ENCODE measurements around the gene CD58.

CD58 gene

DNA sequence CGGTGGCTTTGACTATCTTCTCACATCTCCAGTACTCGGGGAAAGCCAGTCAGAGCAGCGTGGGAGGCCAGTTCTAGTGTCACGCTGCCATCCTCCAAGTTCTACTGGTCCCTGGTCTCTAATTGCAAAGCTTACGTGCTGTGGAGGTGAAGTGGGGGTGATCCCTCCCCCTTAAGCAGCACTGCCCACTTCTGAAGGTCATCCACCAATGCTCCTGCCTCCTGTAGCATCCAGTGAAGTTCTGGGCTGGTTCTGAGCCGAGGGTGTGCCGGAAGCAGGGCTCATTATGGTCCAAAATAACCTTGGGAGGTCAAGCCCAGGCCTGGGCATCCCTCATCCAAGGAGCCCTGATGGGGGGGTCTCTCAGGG is 95.0 kb downstream of the CD58 start:
- H3K4me3 ChIP-seq (ENCODE audit: low read depth, low read length): no peak overlapping the region
- H3K36me3 ChIP-seq (ENCODE audit: insufficient read depth, low read length): no peaks in the 10 kb centered on the region
- H3K79me2 ChIP-seq (ENCODE audit: control insufficient read depth, insufficient read depth, low read length, unreplicated experiment): no peaks in the 10 kb centered on the region
- H3K27ac ChIP-seq (ENCODE audit: low read depth, low read length): no peak overlapping the region
- H3K4me1 ChIP-seq (ENCODE audit: control insufficient read depth, insufficient read depth, low read length, unreplicated experiment): no peaks in the 10 kb centered on the region
- peaks cover 21% of the 10 kb centered on the region; the same call in 1 of the 2 replicates for H3K27me3 ChIP-seq (ENCODE audit: insufficient read depth, low read length)
- no peak overlapping the region for H2AFZ ChIP-seq (ENCODE audit: low read length, unreplicated experiment)

- H3K4me3 ChIP-seq (ENCODE audit: low read depth, low read length): no peak overlapping the region
- no peak overlapping the region for H3K27ac ChIP-seq (ENCODE audit: low read depth, low read length)
- H3K79me2 ChIP-seq (ENCODE audit: control insufficient read depth, insufficient read depth, low read length, unreplicated experiment): no peaks in the 10 kb centered on the region
- H2AFZ ChIP-seq (ENCODE audit: low read length, unreplicated experiment): no peak overlapping the region
- peaks cover 21% of the 10 kb centered on the region; the same call in 1 of the 2 replicates for H3K27me3 ChIP-seq (ENCODE audit: insufficient read depth, low read length)
- H3K4me1 ChIP-seq (ENCODE audit: control insufficient read depth, insufficient read depth, low read length, unreplicated experiment): no peaks in the 10 kb centered on the region
- no peaks in the 10 kb centered on the region for H3K36me3 ChIP-seq (ENCODE audit: insufficient read depth, low read length)
Observed at GRCh38 chr1:116474921-116475849, 95.6 kb downstream of the CD58 start.

DNA sequence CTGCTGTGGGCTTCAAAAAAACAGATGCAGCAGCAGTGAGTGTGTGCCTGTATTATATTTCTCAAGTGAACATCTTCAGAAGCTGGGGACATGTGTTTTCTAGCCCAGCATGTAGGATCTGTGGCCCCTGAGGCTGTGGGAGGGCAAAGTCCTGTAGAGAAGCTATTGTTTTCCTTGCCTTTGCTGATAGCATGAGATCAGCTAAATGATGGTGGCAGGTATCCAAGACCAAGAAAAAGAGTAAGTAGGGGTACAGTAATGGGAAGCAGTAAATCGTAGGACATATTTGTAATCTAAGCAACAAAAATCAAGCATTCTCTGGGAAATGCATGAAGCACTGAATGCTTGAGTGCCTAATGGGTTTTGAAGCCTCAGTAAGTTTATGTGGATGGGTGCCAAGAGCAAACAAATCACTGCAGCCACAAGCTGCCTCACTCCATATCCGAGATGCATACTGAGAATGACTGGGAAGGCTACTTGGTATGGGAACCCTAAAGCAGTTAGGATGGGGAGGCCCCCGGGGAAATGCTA is 98.3 kb downstream of the CD58 start:
- H3K27me3 ChIP-seq (ENCODE audit: insufficient read depth, low read length): peaks cover 24% of the 10 kb centered on the region
- H3K36me3 ChIP-seq (ENCODE audit: insufficient read depth, low read length): no peaks in the 10 kb centered on the region
- no peak overlapping the region for H2AFZ ChIP-seq (ENCODE audit: low read length, unreplicated experiment)
- no peaks in the 10 kb centered on the region for H3K79me2 ChIP-seq (ENCODE audit: control insufficient read depth, insufficient read depth, low read length, unreplicated experiment)
- no peaks in the 10 kb centered on the region for H3K4me1 ChIP-seq (ENCODE audit: control insufficient read depth, insufficient read depth, low read length, unreplicated experiment)
- no peak overlapping the region for H3K4me3 ChIP-seq (ENCODE audit: low read depth, low read length)
- H3K27ac ChIP-seq (ENCODE audit: low read depth, low read length): no peak overlapping the region

GRCh38 chr1:116471241-116471640 is 99.6 kb downstream of the CD58 start:
- Histone ChIP-seq H3K79me2 (ENCODE audit: control insufficient read depth, insufficient read depth, low read length, unreplicated experiment) (no peaks in the 10 kb centered on the region), H3K4me3 (ENCODE audit: low read depth, low read length) (no peak overlapping the region), H3K27me3 (ENCODE audit: insufficient read depth, low read length) (peaks cover 28% of the 10 kb centered on the region), H2AFZ (ENCODE audit: low read length, unreplicated experiment) (no peak overlapping the region), H3K4me1 (ENCODE audit: control insufficient read depth, insufficient read depth, low read length, unreplicated experiment) (no peaks in the 10 kb centered on the region), H3K27ac (ENCODE audit: low read depth, low read length) (no peak overlapping the region), H3K36me3 (ENCODE audit: insufficient read depth, low read length) (no peaks in the 10 kb centered on the region)

DNA sequence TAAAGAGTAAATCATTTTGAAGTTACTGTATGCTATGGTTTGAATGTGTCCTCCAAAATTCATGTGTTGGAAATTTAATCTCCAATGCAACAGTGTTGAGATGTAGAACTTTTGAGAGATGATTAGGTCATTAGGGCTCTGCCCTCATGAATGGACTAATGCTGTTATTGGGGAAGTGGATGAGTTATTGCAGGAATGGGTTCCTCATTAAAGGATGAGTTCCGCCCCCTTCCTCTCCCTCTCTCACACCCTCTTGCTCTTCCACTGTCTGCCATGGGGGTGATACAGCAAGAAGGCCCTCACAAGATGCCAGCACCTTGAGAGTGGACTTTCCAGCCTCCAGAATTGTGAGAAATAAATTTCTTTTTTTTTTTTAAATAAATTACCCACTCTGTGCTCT is 100.2 kb downstream of the CD58 start:
- no peaks in the 10 kb centered on the region for H3K79me2 ChIP-seq (ENCODE audit: control insufficient read depth, insufficient read depth, low read length, unreplicated experiment)
- no peaks in the 10 kb centered on the region for H3K36me3 ChIP-seq (ENCODE audit: insufficient read depth, low read length)
- peaks cover 34% of the 10 kb centered on the region for H3K27me3 ChIP-seq (ENCODE audit: insufficient read depth, low read length)
- no peaks in the 10 kb centered on the region for H3K4me1 ChIP-seq (ENCODE audit: control insufficient read depth, insufficient read depth, low read length, unreplicated experiment)
- H2AFZ ChIP-seq (ENCODE audit: low read length, unreplicated experiment): no peak overlapping the region
- no peak overlapping the region for H3K27ac ChIP-seq (ENCODE audit: low read depth, low read length)
- no peak overlapping the region for H3K4me3 ChIP-seq (ENCODE audit: low read depth, low read length)

- Histone ChIP-seq H3K4me1 (ENCODE audit: control insufficient read depth, insufficient read depth, low read length, unreplicated experiment) (no peaks in the 10 kb centered on the region), H3K79me2 (ENCODE audit: control insufficient read depth, insufficient read depth, low read length, unreplicated experiment) (no peaks in the 10 kb centered on the region), H3K27me3 (ENCODE audit: insufficient read depth, low read length) (peaks cover 66% of the 10 kb centered on the region), H3K4me3 (ENCODE audit: low read depth, low read length) (no peak overlapping the region), H2AFZ (ENCODE audit: low read length, unreplicated experiment) (no peak overlapping the region), H3K27ac (ENCODE audit: low read depth, low read length) (no peak overlapping the region), H3K36me3 (ENCODE audit: insufficient read depth, low read length) (no peaks in the 10 kb centered on the region)
Observed at GRCh38 chr1:116466810-116467557, 103.8 kb downstream of the CD58 start.

- Histone ChIP-seq H2AFZ (ENCODE audit: low read length, unreplicated experiment) (no peak overlapping the region), H3K36me3 (ENCODE audit: insufficient read depth, low read length) (no peaks in the 10 kb centered on the region), H3K4me1 (ENCODE audit: control insufficient read depth, insufficient read depth, low read length, unreplicated experiment) (no peaks in the 10 kb centered on the region), H3K27me3 (ENCODE audit: insufficient read depth, low read length) (peaks cover 68% of the 10 kb centered on the region), H3K27ac (ENCODE audit: low read depth, low read length) (no peak overlapping the region), H3K79me2 (ENCODE audit: control insufficient read depth, insufficient read depth, low read length, unreplicated experiment) (no peaks in the 10 kb centered on the region), H3K4me3 (ENCODE audit: low read depth, low read length) (no peak overlapping the region)
Observed at GRCh38 chr1:116465845-116466685, 104.8 kb downstream of the CD58 start.

DNA sequence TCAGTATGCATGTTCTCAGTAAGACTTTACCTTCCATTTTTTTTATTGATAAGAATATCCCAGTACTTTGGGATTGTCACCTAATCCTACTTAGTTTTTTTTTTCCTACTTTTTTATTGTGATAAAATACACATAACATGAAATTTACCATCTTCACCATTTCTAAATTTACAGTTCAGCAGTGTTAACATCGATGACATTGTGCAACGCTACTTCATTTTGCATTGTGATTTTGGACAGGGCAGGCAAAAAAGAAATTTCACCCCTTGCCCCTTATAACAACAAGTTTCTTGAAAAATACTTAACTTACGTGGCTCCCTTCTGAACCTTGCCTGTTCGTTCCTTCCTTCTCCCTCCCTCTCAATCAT is 105.4 kb downstream of the CD58 start:
- H3K36me3 ChIP-seq (ENCODE audit: insufficient read depth, low read length): no peaks in the 10 kb centered on the region
- no peak overlapping the region for H3K4me3 ChIP-seq (ENCODE audit: low read depth, low read length)
- no peaks in the 10 kb centered on the region for H3K79me2 ChIP-seq (ENCODE audit: control insufficient read depth, insufficient read depth, low read length, unreplicated experiment)
- no peak overlapping the region for H3K27ac ChIP-seq (ENCODE audit: low read depth, low read length)
- H3K4me1 ChIP-seq (ENCODE audit: control insufficient read depth, insufficient read depth, low read length, unreplicated experiment): no peaks in the 10 kb centered on the region
- peaks cover 74% of the 10 kb centered on the region for H3K27me3 ChIP-seq (ENCODE audit: insufficient read depth, low read length)
- H2AFZ ChIP-seq (ENCODE audit: low read length, unreplicated experiment): no peak overlapping the region
